IPS DF 4.7 (cell line): ENCODE data around the gene GABRD.

Source experiments
- DNase-seq: peaks from one replicate; pipeline ENCODE4 v3.0.0-alpha.2; 2013; ENCODE audit warnings: low spot score; ENCODE audit errors: extremely low read depth

GABRD gene

DNA sequence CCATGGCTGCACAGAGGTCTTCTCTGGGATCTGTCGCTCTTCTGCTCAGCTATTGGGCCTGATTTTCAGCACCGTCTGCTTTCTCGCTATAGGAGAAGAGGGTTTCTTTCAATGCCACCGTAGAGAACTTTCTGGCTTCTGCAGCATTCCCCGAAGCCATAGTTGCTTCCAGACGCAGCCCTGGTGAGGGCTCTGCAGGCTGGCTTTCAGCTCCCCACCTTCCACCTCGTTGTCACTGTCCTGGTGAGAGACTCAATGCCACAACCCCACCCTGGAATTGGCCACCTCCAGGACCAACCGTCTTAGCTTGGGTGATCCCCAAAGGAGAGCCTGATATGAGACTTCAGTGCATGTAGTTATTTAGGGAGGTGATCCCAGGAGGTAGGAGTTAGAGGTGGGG, 19.1 kb downstream of the GABRD start:
- DNase-seq, result no peak

DNA sequence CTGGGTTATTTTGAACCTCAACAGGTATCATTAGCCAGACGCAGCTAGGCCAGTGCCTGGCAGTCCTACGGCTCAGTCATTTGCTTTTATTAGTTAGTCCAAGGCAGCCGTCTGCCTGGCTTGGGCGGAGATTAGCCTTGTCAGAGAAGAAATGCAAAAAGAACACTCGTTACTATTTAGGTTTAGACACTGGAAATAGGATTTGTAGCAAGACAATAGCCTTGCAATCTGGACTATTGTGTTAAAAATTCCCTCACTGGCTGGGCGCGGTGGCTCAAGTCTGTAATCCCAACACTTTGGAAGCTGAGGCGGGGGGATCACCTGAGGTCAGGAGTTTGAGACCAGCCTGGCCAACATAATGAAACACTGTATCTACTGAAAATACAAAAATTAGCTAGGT, 20.1 kb downstream of the GABRD start:
- no peak for DNase-seq

DNA sequence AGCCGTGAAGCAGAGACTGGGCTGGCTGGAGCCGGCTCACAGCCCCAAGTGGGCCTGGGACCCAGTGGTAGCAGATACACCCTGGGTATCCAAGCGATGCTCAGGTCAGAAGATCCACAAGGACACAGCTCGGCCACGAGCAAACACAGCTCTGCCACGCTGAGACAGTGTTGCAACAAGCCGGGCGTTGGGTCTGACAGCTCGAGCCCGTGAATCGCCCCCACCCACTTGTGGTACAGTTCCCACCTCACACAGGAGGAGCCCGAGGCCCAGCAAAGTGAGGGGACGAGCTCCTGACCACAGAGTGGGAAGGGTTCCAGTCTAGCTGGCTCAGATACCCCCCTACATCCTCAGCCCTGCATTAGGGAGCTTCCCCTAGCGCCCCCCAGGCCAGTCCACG, 22.2 kb downstream of the GABRD start:
- DNase-seq, result no peak

DNA sequence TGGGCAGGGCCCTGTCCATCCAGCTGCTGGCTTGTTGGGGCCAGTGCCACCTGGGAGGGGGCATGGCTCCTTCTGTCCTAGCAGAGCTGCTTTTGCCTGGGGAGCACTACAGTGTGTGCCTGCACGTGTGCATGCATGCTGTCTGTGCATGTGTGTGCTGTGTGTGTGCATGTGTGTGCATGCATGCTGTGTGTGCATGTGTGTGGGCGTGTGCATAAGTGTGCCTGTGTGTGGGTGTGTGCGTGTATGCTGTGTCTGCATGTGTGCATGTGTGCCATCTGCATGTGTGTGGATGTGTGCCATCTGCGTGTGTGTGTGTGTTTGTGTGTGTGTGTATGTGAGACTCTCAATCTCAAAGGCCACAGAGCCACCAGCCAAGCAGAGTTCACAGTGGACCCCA, 22.7 kb downstream of the GABRD start:
- no peak for DNase-seq

DNA sequence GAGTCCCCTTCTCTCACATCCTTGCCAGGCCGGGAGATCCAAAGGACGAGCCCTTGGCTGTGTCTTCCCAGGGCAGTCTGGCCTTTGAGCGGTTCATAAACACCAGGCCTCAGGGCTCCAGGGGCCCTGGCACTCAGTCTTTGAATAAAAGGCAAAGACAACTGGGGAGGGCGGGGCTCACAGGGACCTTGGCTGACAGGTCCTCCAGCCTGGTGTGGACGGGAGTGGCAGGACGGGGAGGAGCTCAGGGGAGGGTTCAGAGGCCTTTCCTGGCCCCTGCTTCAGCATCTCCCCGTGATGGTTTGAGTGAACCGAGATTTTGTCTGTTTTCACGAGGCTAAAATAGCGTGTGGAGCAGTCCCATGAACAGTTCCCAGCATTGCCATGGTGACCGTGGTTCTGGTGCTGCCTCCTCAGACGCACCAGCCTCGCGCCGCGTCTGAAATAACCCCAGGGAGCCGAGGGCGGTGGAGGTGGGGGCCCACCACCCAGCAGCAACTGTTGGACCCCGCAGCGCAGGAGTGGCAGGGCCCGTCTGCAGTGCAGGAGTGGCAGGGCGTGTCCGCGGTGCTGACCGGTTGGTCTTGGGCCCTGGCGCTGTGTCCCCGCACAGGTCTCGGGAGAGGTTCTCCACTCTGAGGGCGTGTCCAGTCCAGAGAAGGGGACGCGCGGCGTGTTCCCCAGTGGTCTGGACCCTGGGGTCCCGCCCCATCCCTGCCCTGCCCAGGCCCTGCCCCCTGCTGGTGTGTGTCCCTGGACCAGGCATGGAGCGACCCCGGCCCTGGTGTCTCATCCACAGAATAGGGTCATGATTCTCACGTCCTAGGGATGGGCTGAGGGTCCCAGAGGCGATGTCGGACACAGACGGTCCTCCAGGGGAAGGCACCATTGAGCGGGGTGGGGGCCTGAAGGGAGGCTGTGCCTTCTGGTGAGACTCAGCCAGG, 24.0 kb downstream of the GABRD start:
- no peak for DNase-seq

DNA sequence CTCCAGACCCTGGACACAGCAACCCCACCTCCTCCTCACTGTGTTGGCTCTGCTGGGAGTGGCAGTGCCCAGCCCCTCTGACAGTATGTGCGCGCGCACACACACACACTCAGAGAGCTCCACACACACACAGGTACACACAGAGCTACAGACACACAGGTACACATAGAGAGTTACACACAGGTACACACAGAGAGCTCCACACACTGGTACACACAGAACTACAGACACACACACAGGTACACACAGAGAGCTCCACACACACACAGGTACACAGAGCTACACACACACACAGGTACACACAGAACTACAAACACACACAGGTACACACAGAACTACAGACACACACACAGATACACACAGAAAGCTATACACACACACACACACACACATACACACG, 24.7 kb downstream of the GABRD start:
- no peak for DNase-seq

DNA sequence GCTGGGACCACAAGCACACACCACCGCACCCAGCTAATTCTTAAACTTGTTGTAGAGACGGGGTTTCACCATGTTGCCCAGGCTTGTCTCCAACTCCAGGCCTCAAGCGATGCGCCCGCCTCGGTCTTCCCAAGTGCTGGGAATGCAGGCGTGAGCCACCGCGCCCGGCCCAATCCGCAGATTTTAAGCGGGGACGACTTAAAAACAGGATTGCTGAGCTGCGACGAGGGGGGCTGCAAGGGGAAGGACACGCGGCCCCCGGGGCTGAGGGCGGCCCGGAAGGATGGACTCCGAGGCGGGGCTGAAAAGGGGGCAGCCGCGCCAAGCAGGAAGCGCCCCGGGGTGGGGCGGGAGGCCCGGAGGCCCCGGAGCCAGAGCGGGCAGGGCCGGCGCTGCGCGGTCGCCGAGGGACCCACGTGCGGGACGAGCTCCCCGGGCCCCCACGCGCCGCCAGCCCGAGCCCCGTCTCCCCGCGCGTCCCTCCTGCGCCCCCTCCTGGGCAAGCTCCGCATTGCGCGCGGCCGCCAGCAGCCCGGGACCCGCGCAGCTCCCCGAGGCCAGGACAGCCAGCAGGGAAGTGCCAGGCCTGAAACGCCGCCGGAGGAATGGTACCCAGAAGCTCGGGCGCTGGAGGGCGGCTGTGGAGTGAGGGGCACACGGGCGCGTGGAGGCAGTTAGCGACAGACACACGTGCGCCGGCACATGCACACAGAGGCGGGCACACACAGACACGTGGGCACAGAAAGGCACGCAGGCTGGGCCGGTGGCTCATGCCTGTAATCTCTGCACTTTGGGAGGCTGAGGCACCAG, 25.6 kb downstream of the GABRD start:
- no peak for DNase-seq

DNA sequence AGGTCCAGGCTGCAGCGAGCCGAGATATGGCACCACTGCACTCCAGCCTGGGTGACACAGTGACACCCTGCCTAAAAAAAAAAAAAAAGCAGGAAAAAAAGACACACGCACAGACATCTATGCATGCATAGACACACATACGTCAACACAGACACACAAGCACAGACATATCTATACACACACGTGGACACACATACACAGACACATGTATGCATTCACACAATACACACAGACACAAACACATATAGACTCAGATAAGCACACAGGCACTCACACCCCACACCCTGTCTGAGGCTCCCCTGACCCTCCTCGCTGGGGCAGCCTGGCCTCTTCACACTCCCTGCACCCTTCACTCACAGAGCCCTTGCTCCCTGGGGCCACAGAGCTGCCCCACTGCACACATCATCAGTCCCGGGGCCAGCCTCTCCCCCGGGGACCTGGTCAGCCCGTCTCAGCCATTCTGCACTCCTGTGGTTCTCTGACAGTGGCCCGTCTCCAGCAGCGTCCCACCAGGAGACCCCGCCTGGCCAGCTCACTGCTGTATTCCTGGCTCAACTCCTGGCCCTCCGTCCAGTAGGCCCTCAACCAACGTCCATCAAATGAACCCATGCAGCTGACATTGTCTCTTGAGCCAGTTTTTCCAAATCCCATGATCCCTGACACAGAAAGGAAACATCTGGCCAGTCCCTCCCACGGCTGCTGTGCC, 26.5 kb downstream of the GABRD start:
- DNase-seq, result no peak

DNA sequence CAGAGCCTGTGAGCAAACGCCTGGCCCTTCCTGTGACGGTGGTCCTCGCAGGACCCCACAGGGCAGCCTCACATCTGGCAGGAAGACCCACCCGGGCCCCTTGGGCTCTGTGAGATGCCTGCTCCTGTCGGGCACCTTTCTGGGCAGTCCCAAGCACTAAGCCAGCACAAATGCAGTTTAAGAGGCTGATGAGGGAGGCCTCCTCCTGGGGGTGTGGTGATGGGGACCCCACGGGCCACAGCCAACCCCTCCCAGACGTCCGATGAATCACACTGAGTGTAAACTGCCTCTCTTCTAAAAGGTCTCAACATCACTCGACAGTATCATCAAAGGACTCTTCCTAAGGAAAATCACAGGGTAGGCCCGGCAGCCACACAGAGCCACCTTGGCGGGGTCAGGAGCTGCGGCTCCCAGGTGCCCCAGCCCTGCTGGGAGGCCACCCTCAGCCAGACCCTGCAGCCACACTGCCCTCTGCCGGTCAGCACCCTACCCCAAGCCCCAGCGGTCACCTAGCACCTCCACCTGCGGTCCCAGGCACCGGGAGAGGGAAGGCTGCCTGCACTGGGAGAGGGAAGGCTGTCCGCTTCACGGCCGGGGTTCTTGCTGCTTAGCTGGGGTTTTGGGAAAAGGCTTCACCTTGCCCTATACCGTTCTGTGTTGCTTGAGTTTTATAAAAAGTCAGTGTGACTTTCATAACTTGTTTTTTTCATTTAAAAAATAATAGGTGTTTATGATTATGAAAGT, 27.2 kb downstream of the GABRD start:
- DNase-seq, result peak; percentile 46

DNA sequence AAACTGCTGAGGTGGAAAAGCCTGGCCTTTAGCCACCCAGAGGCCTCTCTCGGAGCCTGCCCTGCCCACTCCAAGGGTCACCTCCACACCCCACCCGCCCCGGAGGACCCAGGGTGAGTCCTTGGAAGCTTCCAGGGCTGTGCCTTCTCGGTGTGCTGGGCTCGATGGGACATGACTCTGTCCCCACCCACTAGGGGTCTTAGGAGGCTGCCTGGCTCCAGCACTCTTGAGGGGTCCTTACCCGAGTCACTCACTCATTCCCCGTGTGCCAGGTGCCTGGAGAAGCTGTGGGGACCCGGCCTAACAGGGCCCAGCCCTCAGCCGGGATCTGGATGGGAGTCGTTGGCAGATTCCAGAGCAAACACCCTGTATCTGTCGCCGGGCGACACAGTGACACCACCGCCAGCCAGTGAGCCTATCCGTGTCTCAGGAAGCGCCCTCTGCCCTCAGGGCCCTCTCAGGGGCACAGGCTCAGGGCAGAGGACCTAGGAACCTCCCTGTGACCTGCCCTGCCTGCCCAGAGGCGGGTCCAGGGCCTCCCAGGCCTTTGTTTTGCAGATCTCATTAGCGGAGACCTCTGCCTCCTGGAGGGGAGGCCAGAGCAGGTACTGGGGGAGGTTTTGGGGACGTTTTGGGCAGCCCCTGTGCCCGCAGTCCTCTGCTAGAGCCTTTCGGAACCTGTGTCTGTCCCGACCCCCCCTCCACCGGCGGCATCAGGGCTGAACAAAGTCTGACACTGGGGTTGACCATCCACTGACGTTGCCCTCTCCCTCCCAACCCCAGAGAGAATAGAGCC, 28.0 kb downstream of the GABRD start:
- DNase-seq, result no peak

DNA sequence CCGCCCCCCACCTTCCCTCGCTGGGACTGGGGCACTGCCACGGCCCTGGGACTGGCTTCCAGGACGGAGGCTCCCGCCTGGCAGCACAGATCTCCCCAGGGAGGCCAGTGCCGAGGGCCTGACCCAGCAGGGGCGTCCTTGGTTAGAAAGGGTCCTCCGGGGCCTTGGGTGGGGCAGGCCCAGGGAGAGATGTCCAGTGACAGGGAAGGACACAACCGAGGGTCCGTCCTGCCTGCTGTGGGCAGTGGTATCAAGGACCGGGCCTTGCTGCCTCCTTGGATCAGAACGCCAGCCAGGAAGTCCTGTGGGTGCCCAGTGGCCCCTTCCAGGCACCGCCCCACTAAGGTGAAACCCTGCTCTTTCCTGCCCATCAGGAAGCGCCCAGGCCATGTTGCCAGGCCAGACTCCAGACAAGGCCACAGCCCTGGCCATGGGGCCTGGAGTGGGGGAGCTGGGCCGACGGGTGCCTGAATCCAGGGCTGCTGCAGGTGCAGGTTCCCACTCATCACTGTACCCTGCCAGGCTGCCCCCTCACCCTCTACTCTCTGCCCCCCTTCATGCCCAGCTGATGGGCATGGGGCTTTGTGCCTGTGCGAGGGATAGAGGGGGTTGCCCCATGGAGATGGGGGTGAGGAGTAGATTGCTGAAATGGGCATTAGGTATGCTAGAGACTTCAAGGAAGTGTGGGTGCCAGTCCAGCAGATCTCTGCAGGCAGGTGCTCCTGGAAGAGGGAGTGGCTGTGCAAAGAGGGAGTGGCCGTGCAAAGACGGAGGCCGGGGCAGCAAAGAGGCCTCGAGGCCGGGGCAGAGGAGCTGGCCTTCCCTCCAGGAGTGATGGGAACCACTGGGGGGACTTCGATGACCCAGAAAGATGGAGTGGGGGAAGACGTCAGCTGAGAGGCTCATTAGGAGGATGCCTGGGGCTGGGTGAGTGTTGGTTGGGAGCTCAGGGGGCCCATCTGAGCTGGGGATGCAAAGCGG, 28.9 kb downstream of the GABRD start:
- DNase-seq, result no peak

DNA sequence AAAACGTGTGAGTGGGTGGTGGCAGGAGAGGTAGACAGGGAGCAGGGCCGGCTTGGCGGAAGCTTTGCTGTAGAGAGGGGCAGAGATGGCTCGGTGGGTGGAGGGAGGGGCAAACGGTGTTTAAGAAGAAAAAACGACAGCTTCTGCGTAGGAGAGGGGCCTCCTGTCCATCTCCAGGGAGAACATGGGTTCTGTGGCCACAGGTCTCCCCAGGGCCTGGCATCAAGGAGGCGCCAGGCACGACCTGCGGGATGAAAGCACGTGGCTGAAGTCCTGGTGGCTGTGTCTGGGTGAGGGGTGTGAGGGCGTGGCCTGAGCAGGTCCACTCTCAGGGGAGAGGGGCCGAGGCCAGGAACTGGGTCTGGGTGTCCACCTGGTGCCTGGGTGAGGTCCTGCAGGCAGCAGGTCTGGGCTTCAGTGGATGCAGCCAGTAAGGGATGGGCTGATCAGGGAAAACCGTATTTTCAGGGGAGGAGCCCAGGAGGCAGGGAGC, 30.1 kb downstream of the GABRD start:
- peak; percentile 71 for DNase-seq

DNA sequence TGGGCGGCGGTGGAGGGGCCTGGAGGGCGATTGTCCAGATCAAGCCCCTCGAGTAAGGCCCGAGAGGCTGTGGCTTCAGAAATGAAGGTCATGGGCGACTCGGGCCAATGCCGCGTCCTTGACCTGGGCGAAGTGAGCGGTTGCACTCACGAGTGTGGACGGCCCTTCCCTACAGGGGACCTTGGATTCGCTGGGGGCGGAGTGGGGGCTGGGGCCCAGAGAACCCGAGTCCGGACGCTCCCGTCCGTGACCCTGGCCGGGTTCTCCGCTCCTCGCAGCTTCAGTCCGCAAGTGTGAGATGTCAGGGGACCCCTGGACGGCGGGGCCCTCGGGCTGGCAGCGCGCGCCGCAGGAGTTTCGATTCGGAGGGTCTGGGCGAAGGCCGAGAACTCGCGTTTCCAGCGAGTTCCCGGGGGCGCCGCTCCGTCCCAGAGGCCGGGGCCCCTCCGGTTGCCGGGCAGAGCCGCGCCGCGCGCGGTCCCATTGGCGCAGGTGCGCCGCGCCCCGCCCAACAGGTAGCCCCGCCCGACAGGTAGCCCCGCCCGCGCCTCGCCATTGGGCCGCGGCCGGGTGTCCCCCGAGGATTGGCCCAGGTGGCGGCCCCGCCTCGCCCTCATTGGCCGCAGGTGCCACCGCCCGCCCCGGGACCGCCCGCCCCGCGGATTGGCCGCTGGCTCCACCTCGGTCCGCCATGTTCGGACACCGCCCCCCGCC, 30.7 kb downstream of the GABRD start, which contains the start of gene PRKCZ:
PRKCZ (plus strand) TSS at position 694 of the 714 bp plus-strand sequence. CDS start 220 bp downstream, outside the sequence.
- peak; percentile 25 for DNase-seq

DNA sequence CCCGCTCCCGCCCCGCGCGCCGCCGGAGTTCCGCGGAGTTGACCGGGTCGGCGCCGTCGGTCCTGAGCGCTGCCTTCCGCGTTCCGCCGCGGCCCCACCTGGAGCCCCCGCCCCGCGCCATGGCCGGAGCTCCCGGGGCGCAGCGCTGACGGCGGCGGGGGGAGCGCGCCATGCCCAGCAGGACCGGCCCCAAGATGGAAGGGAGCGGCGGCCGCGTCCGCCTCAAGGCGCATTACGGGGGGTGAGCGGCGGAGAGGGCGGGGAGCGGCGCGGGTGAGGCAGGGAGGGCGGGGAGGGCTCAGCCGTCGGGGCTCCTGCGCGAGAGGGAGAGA, 31.3 kb downstream of the GABRD start:
- no peak for DNase-seq

DNA sequence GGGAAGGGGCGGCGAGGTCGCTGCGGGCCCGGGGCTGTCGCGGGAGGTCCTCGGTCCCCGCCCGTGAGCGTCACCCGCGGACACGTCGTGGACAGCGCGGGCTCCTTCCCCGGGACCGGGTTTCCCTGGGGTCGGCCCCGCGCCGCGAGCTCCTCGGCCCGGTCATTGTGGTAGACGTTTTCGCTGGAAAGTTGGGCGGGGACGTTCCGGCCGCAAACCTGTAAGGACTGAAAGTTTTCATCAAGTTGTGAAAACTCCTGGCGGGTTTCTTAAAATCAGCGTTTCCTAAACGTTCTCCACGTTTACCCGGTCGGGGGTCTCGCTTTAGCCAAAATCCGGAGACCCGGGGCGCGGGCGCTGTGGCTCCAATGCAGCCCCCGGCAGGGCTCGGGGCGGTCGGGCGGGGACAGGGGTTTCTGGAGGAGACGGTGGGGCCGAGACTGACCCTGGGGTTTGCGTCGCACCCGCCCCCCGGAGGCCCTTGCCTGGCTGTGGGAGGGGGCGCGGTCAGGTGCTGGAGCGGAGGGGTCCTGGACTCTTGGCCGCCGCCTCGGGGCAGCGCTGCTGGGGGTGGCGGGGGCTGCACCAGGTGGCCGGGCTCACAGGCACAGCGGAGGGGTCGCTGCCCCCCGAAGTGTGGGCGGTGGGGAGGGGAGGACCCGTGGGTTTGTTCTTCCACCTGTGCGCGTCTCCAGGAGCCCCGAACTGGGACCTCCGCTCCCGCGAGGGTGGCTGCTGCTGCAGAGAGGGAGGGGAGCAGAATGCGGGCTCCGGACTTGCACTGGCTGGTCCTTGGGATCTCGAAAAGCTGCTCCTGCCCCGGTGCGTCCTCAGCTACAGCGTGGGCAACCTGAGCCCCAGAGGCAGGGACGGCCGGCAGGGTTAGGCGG, 31.9 kb downstream of the GABRD start:
- no peak for DNase-seq

DNA sequence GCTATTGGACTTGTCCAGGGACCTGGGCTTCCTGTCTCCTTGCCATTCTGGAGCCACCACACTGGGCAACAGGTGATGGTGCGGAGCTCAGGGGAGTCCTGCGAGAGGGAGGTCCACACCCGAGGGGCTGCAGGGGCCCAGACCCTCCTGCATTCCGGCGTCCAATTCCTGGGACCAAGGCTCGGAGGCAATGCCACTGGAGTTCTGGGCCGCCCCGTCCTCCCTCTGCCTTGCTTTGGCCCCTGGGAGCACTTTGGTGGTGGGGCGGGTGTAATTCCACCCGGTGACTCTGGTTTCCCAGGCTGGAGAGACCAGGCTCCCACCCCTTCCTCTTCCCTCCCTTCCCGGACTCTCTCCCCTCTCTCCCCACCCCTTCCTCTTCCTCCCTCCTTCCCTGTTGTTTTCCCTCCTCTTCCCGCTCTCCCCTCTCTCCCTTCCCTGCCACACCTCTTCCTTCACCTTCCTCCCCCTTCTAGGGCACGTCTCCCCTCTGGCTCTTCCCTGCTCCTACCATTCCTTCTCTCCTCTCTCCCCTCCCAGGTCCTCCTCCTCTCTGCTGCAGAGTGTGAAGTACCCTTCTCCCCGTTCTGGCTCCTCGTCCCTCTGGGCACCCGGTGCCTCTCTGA, 33.0 kb downstream of the GABRD start:
- DNase-seq, result no peak

DNA sequence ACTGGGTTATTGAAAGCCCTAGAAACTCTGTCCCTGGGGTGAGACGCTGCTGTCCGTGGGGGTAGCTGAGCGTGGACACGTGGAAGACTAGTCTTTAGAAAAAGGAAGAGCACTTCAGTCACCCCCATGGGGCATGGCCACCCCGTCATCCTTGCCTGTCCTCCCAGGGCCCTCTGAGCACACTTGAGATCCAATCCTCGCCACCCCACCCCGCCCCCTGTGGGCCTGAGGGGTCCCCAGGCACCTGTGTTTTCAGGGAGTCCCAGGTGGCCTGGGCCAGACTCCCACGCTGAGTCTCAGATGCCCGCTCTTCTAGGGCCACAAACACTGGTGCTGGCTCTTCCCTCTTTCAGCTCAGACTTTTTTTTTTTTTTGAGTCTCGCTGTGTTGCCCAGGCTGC, 33.6 kb downstream of the GABRD start:
- DNase-seq, result no peak
